ENCODE results near the gene CYBA. TPM values are rescaled to one million over a fixed set of nuclear protein-coding genes. Genes with fewer than 3 reads are reported as not detected.

The CYBA gene
- total and polyA plus RNA-seq, 9 of the 15 experiments (the other 6 are each of a cell fraction or from before 2014, with no cell fraction given), result 0.34 to 683 (median 93.0) TPM

DNA sequence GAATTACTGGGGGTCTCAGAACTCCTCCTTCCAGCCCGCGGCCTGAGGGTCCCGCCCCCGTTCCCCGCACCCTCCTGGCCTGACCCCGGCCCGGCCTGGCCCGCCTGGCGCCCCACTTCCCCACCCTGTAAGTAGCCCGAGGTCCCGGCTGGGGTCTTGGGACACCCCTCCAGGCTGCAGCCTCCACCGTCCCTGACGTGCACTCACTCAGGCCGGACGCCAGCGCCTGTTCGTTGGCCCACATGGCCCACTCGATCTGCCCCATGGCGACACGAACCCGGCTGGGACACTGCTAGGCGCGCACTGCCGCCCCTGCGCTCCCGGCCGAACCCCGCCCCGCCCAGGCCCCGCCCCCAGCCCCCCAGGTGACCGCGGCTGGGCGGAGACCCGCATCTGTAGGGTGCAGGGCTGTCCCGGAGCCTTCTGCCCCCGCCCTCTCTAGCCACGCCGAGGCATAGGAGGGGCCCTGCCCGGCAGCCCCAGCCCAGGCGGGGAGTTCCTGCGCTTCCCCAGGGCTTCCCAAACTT lies at the start of gene CYBA (continued):
- TF ChIP-seq, protein P1, sequence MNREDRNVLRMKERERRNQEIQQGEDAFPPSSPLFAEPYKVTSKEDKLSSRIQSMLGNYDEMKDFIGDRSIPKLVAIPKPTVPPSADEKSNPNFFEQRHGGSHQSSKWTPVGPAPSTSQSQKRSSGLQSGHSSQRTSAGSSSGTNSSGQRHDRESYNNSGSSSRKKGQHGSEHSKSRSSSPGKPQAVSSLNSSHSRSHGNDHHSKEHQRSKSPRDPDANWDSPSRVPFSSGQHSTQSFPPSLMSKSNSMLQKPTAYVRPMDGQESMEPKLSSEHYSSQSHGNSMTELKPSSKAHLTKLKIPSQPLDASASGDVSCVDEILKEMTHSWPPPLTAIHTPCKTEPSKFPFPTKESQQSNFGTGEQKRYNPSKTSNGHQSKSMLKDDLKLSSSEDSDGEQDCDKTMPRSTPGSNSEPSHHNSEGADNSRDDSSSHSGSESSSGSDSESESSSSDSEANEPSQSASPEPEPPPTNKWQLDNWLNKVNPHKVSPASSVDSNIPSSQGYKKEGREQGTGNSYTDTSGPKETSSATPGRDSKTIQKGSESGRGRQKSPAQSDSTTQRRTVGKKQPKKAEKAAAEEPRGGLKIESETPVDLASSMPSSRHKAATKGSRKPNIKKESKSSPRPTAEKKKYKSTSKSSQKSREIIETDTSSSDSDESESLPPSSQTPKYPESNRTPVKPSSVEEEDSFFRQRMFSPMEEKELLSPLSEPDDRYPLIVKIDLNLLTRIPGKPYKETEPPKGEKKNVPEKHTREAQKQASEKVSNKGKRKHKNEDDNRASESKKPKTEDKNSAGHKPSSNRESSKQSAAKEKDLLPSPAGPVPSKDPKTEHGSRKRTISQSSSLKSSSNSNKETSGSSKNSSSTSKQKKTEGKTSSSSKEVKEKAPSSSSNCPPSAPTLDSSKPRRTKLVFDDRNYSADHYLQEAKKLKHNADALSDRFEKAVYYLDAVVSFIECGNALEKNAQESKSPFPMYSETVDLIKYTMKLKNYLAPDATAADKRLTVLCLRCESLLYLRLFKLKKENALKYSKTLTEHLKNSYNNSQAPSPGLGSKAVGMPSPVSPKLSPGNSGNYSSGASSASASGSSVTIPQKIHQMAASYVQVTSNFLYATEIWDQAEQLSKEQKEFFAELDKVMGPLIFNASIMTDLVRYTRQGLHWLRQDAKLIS (CRISPR knock-in tag; IDR thresholded peaks at IDR 0.05), result peak; percentile 13; the same call in 1 of the 2 replicates
- TF ChIP-seq POLR2G (IDR thresholded peaks at IDR 0.05; ENCODE audit: low read depth, low read length) (peak; percentile 84), ZNF12 (CRISPR knock-in tag; IDR thresholded peaks at IDR 0.05) (0 out of 2 replicates have a peak, but pooled peaks have one; percentile 5), PHTF2 (CRISPR knock-in tag; IDR thresholded peaks at IDR 0.05) (no peak), NEUROD1 (IDR thresholded peaks at IDR 0.05; ENCODE audit: borderline replicate concordance, low read depth, low read length, partially characterized antibody) (peak; percentile 11), FOXP1 (CRISPR knock-in tag; IDR thresholded peaks at IDR 0.05) (0 out of 2 replicates have a peak, but pooled peaks have one; percentile 28), NR3C1 (CRISPR knock-in tag; IDR thresholded peaks at IDR 0.05) (peak; percentile 63; the same call in 1 of the 2 replicates), ARID3A (IDR thresholded peaks at IDR 0.05; ENCODE audit: borderline replicate concordance, low read depth, low read length) (no peak), PHF20 (IDR thresholded peaks at IDR 0.05; ENCODE audit: partially characterized antibody) (peak; percentile 43), ETV5 (CRISPR knock-in tag; IDR thresholded peaks at IDR 0.05; ENCODE audit: low read depth) (peak; percentile 54; the same call in 1 of the 2 replicates), ELF2 (CRISPR knock-in tag; IDR thresholded peaks at IDR 0.05) (0 out of 2 replicates have a peak, but pooled peaks have one; percentile 22), NR1H2 (CRISPR knock-in tag; IDR thresholded peaks at IDR 0.05) (0 out of 2 replicates have a peak, but pooled peaks have one; percentile 34), MEF2D (tag; conservative IDR thresholded peaks at IDR 0.05; ENCODE audit: low read depth) (no peak), EP400 (IDR thresholded peaks at IDR 0.05) (peak; percentile 80; the same call in 1 of the 2 replicates), PCBP1 (IDR thresholded peaks at IDR 0.05; ENCODE audit: low read depth, low read length, poor library complexity, severe bottlenecking) (peak; percentile 78)
- TF ChIP-seq, protein P2, sequence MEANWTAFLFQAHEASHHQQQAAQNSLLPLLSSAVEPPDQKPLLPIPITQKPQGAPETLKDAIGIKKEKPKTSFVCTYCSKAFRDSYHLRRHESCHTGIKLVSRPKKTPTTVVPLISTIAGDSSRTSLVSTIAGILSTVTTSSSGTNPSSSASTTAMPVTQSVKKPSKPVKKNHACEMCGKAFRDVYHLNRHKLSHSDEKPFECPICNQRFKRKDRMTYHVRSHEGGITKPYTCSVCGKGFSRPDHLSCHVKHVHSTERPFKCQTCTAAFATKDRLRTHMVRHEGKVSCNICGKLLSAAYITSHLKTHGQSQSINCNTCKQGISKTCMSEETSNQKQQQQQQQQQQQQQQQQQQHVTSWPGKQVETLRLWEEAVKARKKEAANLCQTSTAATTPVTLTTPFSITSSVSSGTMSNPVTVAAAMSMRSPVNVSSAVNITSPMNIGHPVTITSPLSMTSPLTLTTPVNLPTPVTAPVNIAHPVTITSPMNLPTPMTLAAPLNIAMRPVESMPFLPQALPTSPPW (CRISPR knock-in tag; IDR thresholded peaks at IDR 0.05), result peak; percentile 90
- TF ChIP-seq, protein P3, sequence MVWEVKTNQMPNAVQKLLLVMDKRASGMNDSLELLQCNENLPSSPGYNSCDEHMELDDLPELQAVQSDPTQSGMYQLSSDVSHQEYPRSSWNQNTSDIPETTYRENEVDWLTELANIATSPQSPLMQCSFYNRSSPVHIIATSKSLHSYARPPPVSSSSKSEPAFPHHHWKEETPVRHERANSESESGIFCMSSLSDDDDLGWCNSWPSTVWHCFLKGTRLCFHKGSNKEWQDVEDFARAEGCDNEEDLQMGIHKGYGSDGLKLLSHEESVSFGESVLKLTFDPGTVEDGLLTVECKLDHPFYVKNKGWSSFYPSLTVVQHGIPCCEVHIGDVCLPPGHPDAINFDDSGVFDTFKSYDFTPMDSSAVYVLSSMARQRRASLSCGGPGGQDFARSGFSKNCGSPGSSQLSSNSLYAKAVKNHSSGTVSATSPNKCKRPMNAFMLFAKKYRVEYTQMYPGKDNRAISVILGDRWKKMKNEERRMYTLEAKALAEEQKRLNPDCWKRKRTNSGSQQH (CRISPR knock-in tag; IDR thresholded peaks at IDR 0.05), result no peak
